Mononuclear cell (primary cell): ENCODE data around the gene TAOK3. TPM values are rescaled to one million over a fixed set of nuclear protein-coding genes. Genes with fewer than 3 reads are reported as not detected.
"Not testable (repeated sequence)": the region's sequence is repeated elsewhere in the genome, so short reads cannot be mapped to it uniquely, and the experiment has no call there.

Source experiments
- H3K27me3 ChIP-seq: 2 replicates; pipeline ENCODE4 v1.6.0; 2011; ENCODE audit warnings: low read length, control low read depth; ENCODE audit not compliant: insufficient read depth
- H3K4me1 ChIP-seq: 2 replicates; pipeline ENCODE4 v1.5.1; 2011; ENCODE audit warnings: mild to moderate bottlenecking, low read length, control low read depth; ENCODE audit not compliant: insufficient read depth
- H3K4me3 ChIP-seq: 2 replicates; pipeline ENCODE4 v1.5.1; 2011; ENCODE audit warnings: mild to moderate bottlenecking, low read length, moderate library complexity
- H3K9me3 ChIP-seq: 2 replicates; pipeline ENCODE4 v1.5.1; 2011; ENCODE audit warnings: low read depth, mild to moderate bottlenecking, control low read depth, low read length
- total RNA-seq: library from RNA; depleted of rRNA; stranded (reverse); fragments of >200 nt; gene quantifications from one replicate; pipeline ENCODE4 v1.2.3, GENCODE V29; 2012

TAOK3 gene
- total RNA-seq, 1 donor: 58.6 TPM

DNA sequence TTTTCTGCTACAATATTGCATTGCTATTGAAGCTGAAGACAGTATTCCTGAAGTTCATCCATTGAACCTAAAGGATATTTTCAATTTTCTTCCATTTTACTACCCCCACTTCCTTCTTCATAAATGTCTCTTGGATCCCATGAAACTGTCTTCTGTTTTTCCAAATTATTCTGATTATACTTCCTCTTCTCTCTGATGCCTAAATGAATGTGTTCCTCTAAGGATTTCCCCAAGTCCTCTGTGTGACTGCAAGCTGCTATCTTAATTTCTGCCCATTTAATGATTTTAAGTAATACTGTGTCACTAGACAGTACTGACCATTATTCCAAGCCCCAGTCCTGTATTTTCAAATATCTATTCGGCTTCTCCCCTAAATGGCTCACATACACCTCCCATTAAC, 102.9 kb downstream of the TAOK3 start:
- no peak overlapping the region for H3K4me3 ChIP-seq
- H3K4me1 ChIP-seq: peaks cover 5% of the 10 kb centered on the region
- no peaks in the 10 kb centered on the region for H3K9me3 ChIP-seq
- H3K27me3 ChIP-seq: no peaks in the 10 kb centered on the region

GRCh38 chr12:118259079-118259478, 113.6 kb downstream of the TAOK3 start:
- H3K9me3 ChIP-seq: no peaks in the 10 kb centered on the region
- H3K27me3 ChIP-seq: no peaks in the 10 kb centered on the region
- no peak overlapping the region for H3K4me3 ChIP-seq
- no peaks in the 10 kb centered on the region for H3K4me1 ChIP-seq

DNA sequence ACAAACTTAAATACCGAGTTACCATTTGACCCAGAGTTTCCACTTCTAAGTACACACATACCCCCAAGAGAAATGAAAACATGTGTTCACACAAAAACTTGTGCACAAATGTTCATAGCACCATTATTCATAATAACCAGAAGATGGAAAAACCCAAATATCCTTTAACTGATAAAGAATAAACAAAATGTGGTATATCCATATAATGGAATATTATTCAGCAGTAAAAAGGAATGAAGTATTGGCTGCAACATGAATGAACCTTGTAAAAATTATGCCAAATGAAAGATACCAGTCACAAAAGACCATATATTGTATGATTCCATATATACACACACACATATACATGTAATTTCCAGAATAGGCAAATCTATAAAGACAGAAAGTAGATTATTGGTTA, 116.4 kb downstream of the TAOK3 start:
- H3K4me1 ChIP-seq: no peaks in the 10 kb centered on the region
- no peaks in the 10 kb centered on the region for H3K27me3 ChIP-seq
- no peak overlapping the region for H3K4me3 ChIP-seq
- H3K9me3 ChIP-seq: no peaks in the 10 kb centered on the region

- no peak overlapping the region for H3K4me3 ChIP-seq
- H3K27me3 ChIP-seq: no peaks in the 10 kb centered on the region
- no peaks in the 10 kb centered on the region for H3K9me3 ChIP-seq
- no peaks in the 10 kb centered on the region for H3K4me1 ChIP-seq
Observed at GRCh38 chr12:118249547-118249946, 123.2 kb downstream of the TAOK3 start.

DNA sequence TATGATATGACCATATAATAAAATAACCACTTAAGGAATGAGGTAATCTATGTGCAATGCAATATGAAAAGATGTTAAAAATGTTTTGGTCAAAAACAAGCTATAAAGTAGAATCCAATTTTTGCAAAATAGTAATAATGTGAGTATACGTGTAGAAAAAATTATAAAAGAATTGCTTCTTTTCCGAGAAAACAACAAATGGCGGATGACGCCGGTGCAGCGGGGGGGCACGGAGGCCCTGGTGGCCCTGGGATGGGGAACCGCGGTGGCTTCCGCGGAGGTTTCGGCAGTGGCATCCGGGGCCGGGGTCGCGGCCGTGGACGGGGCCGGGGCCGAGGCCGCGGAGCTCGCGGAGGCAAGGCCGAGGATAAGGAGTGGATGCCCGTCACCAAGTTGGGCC, 126.8 kb downstream of the TAOK3 start:
- not testable (repeated sequence) for H3K27me3 ChIP-seq, H3K4me3 ChIP-seq, H3K4me1 ChIP-seq, H3K9me3 ChIP-seq

GRCh38 chr12:118238888-118239287, 133.8 kb downstream of the TAOK3 start:
- Histone ChIP-seq H3K4me1 (peaks cover 20% of the 10 kb centered on the region), H3K9me3 (no peaks in the 10 kb centered on the region), H3K4me3 (no peak overlapping the region), H3K27me3 (no peaks in the 10 kb centered on the region)

- H3K4me3 ChIP-seq: no peak overlapping the region
- no peaks in the 10 kb centered on the region for H3K9me3 ChIP-seq
- no peaks in the 10 kb centered on the region for H3K27me3 ChIP-seq
- peaks cover 20% of the 10 kb centered on the region for H3K4me1 ChIP-seq
Observed at GRCh38 chr12:118237908-118238307, 134.8 kb downstream of the TAOK3 start.

- H3K4me3 ChIP-seq: no peak overlapping the region
- H3K27me3 ChIP-seq: no peaks in the 10 kb centered on the region
- H3K4me1 ChIP-seq: peaks cover 20% of the 10 kb centered on the region
- H3K9me3 ChIP-seq: no peaks in the 10 kb centered on the region
Observed at GRCh38 chr12:118237052-118237665, 135.5 kb downstream of the TAOK3 start.

DNA sequence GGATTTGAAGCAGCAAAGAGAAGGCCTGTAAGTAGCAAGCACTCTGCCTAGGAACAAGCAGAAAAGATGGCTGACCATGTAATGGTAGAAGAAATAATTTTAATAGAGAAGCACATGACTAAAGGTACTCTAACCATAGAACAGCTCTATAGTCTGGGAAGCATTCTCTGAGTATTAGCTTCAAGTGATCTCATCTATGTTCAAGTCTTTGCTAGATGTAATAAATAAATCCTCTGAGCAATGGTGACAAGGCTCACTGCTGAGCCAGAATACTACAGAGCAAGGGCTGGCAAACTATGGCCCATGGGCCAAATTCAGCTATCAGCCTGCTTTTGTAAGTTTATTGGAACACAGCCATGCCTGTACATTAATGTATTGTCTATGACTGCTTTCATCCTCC, 152.0 kb downstream of the TAOK3 start:
- H3K9me3 ChIP-seq: no peaks in the 10 kb centered on the region
- no peaks in the 10 kb centered on the region for H3K4me1 ChIP-seq
- H3K4me3 ChIP-seq: no peak overlapping the region
- no peaks in the 10 kb centered on the region for H3K27me3 ChIP-seq

DNA sequence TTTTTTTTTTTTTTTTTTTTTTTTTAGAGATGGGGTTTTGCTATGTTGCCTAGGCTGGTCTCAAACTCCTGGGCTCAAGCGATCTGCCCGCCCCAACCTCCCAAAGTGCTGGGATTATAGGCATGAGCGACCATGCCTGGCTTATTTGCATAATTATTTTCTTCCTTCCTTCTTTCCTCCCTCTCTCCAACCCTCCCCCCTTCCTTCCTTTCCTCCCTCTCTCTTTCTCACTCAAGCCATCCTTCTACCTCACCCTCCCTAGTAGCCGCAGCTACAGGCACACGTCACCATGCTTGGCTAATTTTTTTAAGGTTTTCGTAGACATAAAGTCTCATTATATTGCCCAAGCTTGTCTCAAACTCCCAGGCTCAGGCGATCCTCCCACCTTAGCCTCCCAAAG, 152.9 kb downstream of the TAOK3 start:
- Histone ChIP-seq H3K4me1 (no peaks in the 10 kb centered on the region), H3K27me3 (no peaks in the 10 kb centered on the region), H3K9me3 (no peaks in the 10 kb centered on the region), H3K4me3 (no peak overlapping the region)

- Histone ChIP-seq H3K27me3 (no peaks in the 10 kb centered on the region), H3K4me3 (no peak overlapping the region), H3K4me1 (no peaks in the 10 kb centered on the region), H3K9me3 (no peaks in the 10 kb centered on the region)
Observed at GRCh38 chr12:118219106-118219505, 153.6 kb downstream of the TAOK3 start.

- Histone ChIP-seq H3K4me3 (no peak overlapping the region), H3K4me1 (no peaks in the 10 kb centered on the region), H3K27me3 (no peaks in the 10 kb centered on the region), H3K9me3 (no peaks in the 10 kb centered on the region)
Observed at GRCh38 chr12:118213452-118213851, 159.3 kb downstream of the TAOK3 start.

DNA sequence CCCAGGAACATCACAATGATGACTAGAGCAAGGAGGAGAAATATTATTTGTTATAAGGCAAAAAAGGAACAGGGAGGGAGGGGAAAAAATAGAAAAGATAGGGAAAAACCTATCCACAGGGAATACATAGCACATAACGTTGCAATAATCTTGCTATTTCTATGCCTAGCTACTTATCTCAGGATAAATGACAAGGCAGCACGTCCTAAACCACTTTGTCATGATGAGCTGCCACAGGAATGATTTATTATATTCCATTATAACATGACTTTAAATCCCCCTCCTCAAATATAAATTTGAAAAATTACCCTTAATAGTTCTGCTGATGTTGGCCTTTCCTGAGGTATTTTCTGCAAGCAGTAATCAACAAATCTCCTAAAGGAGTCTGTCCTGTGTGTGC, 160.1 kb downstream of the TAOK3 start:
- no peaks in the 10 kb centered on the region for H3K27me3 ChIP-seq
- no peaks in the 10 kb centered on the region for H3K4me1 ChIP-seq
- H3K9me3 ChIP-seq: no peaks in the 10 kb centered on the region
- no peak overlapping the region for H3K4me3 ChIP-seq

- no peaks in the 10 kb centered on the region for H3K9me3 ChIP-seq
- H3K4me3 ChIP-seq: no peak overlapping the region
- H3K27me3 ChIP-seq: no peaks in the 10 kb centered on the region
- peaks cover 5% of the 10 kb centered on the region for H3K4me1 ChIP-seq
Observed at GRCh38 chr12:118206107-118206412, 166.6 kb downstream of the TAOK3 start.

DNA sequence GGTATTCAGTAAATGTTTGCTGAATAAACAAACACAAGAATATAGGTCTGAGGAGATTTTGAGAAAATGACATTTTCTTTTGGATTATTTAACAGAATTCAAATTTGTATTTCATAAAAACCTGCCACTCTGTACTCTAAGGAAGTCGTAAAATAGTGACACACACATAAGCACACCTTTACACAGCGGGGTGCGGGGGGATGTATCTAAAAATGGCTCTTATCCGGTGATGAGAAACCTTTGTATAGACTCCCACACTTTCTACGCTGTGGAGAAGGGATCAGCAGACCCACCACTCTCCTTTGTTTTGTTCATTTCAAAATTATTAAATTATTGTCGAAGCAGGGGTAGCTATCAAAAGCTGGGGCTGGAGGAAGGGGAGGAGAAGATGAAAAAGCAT, 178.7 kb downstream of the TAOK3 start:
- Histone ChIP-seq H3K4me3 (no peak overlapping the region), H3K27me3 (no peaks in the 10 kb centered on the region), H3K4me1 (no peaks in the 10 kb centered on the region), H3K9me3 (no peaks in the 10 kb centered on the region)

- no peak overlapping the region for H3K4me3 ChIP-seq
- no peaks in the 10 kb centered on the region for H3K4me1 ChIP-seq
- no peaks in the 10 kb centered on the region for H3K9me3 ChIP-seq
Observed at GRCh38 chr12:118193477-118193876, 179.2 kb downstream of the TAOK3 start.

DNA sequence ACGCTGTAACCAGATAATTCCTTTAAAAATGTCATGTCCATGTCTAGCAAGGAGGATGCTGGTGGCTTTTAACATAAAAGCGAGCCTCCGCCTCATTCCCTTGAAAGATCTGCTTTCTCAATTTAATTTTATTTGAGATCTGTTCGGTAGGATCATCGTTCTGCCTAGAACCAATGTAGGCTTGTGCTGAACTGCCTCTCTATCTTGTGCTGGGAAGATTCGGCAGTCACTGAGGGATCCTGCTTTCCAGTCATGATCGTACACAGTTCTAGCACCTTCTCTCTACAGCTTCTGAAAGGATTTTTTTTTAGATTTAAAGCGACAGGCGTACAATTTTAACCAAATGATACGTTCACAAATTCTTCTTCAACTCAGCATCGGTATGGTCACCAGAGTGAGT, 182.4 kb downstream of the TAOK3 start:
- no peaks in the 10 kb centered on the region for H3K27me3 ChIP-seq
- H3K4me3 ChIP-seq: no peak overlapping the region
- H3K9me3 ChIP-seq: no peaks in the 10 kb centered on the region
- H3K4me1 ChIP-seq: no peaks in the 10 kb centered on the region

More at GRCh38 chr12:118193477-118193876, 179.2 kb downstream of the TAOK3 start:
- no peaks in the 10 kb centered on the region for H3K27me3 ChIP-seq
